Tongue (tissue), 2 donors: ENCODE data around the gene SPEM2. TPM values are rescaled to one million over a fixed set of nuclear protein-coding genes. Genes with fewer than 3 reads are reported as not detected.
A peak's percentile ranks its signal among the peaks of the same experiment; 100 is the strongest.
"Not testable (repeated sequence)": the region's sequence is repeated elsewhere in the genome, so short reads cannot be mapped to it uniquely, and the experiment has no call there.

Experiments used
- DNase-seq: peaks from one replicate; pipeline ENCODE4 v3.0.0-alpha.2; 2015
- total RNA-seq: library from RNA; depleted of rRNA; stranded (reverse); fragments of >200 nt; gene quantifications from one replicate; pipeline ENCODE4 v1.2.3, GENCODE V29; 2014

Gene SPEM2
- total RNA-seq, 1 donor from 2014 or later: not detected

DNA sequence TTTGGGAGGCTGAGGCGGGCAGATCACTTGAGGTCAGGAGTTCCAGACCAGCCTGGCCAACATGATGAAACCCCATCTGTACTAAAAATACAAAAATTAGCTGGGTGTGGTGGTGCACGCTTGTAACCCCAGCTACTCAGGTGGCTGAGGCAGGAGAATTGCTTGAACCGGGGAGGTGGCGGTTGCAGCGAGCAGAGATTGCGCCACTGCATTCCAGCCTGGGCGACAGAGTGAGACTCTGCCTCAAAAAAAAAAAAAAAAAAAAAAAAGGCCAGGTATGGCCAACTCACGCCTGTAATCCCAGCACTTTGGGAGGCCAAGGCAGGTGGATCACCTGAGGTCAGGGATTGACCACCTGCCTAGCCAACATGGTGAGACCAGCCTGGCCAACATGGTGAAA lies 49.4 kb downstream of the SPEM2 start:
- DNase-seq: not testable (repeated sequence)

DNA sequence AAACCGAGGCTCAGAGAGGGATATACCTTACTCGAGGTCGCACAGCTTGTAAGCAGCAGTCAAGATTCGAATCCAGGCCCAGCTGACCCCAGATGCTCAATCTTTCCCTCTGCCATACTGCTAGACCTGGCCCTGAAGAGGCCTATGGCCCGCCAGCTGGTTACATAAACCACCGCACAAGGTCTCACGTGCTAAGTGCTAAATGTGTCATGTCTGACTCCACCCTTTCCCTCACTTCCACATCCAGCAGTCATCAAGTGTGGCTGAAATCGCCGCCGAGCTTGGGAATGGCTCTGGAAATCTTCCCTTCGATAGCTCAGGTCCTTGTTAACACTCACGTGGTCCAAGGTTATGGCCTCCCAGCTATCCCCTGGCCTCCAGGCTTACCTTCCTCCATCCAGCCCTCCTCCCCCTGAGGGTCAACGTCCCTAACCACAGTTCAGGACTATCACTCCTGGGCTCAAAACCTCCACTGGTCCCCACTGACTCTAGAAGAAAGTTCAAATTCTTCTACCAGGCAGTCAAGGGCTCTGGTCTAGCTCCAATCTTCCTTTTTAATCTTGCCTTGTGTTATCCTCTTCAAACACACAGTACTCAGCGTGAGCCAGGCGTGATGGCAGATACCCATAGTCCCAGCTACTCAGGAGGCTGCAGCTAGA lies 50.5 kb downstream of the SPEM2 start:
- DNase-seq: peak; percentile 30

DNA sequence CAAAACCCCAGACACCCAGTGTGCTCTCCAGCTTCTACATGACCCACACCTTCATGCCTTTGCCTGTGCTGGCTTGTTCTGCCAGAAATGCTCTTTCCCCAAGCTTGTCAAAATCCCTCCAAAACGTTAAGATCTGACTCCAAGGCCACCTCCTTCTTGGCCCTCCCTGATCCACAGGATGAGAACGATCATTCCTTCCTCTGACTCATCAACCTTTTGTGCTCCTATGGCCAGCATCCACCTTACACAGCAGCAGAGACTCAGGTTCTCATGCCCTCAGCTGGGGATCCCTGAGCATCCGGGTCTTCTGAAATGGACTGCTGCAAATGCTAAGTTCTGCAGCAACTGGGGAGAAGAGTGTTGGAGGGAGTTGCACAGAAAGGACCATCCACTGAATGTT lies 51.1 kb downstream of the SPEM2 start:
- no peak for DNase-seq

DNA sequence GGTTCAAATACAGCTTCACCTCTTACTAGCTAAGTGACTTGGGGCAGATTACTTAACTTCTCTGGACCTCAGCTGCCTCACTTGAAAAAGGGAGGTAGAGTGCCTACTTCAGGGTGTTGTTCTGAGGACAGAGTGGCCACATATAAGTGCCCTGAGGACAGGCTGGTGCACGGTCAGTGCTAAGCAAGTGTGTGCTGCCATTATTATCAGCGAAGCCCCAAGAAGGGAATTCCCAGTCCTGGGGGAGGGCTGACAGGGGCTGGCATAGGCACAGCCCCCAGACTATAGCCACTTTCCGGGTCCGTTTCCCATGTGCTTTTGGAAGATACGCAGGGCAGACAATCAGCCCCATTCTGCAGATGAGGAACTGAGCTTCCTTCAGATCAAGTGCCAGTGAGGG lies 51.5 kb downstream of the SPEM2 start:
- no peak for DNase-seq

Other genes with a start within 250 kb of the SPEM2 start
- 0.21 TPM for gene ASGR1, start 246.2 kb upstream of the SPEM2 start, total RNA-seq
- gene DLG4, start 205.8 kb upstream of the SPEM2 start, total RNA-seq: 11.1 TPM
- 260 TPM for gene ACADVL, start 205.7 kb upstream of the SPEM2 start, total RNA-seq
- gene DVL2, start 191.1 kb upstream of the SPEM2 start, total RNA-seq: 53.7 TPM
- 22.3 TPM for gene PHF23, start 186.2 kb upstream of the SPEM2 start, total RNA-seq
- gene GABARAP, start 183.2 kb upstream of the SPEM2 start, total RNA-seq: 283 TPM
- 63.6 TPM for gene CTDNEP1, start 173.9 kb upstream of the SPEM2 start, total RNA-seq
- gene ELP5, start 173.4 kb upstream of the SPEM2 start, total RNA-seq: 43.2 TPM
- gene CLDN7, start 163.1 kb upstream of the SPEM2 start, total RNA-seq: 22.2 TPM
- 75.2 TPM for gene SLC2A4, start 143.9 kb upstream of the SPEM2 start, total RNA-seq
- gene YBX2, start 131.0 kb upstream of the SPEM2 start, total RNA-seq: 0.51 TPM
- gene EIF5A, start 118.0 kb upstream of the SPEM2 start, total RNA-seq: 212 TPM
- gene GPS2, start 110.3 kb upstream of the SPEM2 start, total RNA-seq: 35.3 TPM
- gene NEURL4, start 96.3 kb upstream of the SPEM2 start, total RNA-seq: 22.5 TPM
- gene ACAP1, start 89.1 kb upstream of the SPEM2 start, total RNA-seq: 1.7 TPM
- gene KCTD11, start 73.5 kb upstream of the SPEM2 start, total RNA-seq: 3.4 TPM
- gene TMEM95, start 70.5 kb upstream of the SPEM2 start, total RNA-seq: not detected
- 2.1 TPM for gene TNK1, start 44.5 kb upstream of the SPEM2 start, total RNA-seq
- 9.4 TPM for gene PLSCR3, start 31.1 kb upstream of the SPEM2 start, total RNA-seq
- gene TMEM256, start 21.5 kb upstream of the SPEM2 start, total RNA-seq: 69.0 TPM
- 9.3 TPM for gene NLGN2, start 17.8 kb upstream of the SPEM2 start, total RNA-seq
- not detected for gene SPEM1, start 5.3 kb upstream of the SPEM2 start, total RNA-seq
- not detected for gene SPEM3, start 3.2 kb downstream of the SPEM2 start, total RNA-seq
- gene TMEM102, start 9.8 kb downstream of the SPEM2 start, total RNA-seq: 2.4 TPM
- 5.4 TPM for gene FGF11, start 13.9 kb downstream of the SPEM2 start, total RNA-seq
- gene CHRNB1, start 19.4 kb downstream of the SPEM2 start, total RNA-seq: 27.9 TPM
- 22.9 TPM for gene ZBTB4, start 54.0 kb downstream of the SPEM2 start, total RNA-seq
- not detected for gene SLC35G6, start 55.8 kb downstream of the SPEM2 start, total RNA-seq
- 71.4 TPM for gene POLR2A, start 58.8 kb downstream of the SPEM2 start, total RNA-seq
- gene TNFSF12, start 123.4 kb downstream of the SPEM2 start, total RNA-seq: 18.0 TPM
- 6.6 TPM for gene TNFSF13, start 133.1 kb downstream of the SPEM2 start, total RNA-seq
- gene SENP3, start 136.3 kb downstream of the SPEM2 start, total RNA-seq: 36.8 TPM
- gene CD68, start 154.0 kb downstream of the SPEM2 start, total RNA-seq: 2.4 TPM
- 27.4 TPM for gene MPDU1, start 158.2 kb downstream of the SPEM2 start, total RNA-seq
- 9.6 TPM for gene SOX15, start 164.5 kb downstream of the SPEM2 start, total RNA-seq
- gene FXR2, start 189.3 kb downstream of the SPEM2 start, total RNA-seq: 47.8 TPM
- 33.2 TPM for gene SAT2, start 202.2 kb downstream of the SPEM2 start, total RNA-seq
- not detected for gene SHBG, start 204.5 kb downstream of the SPEM2 start, total RNA-seq
- 0.92 TPM for gene ATP1B2, start 225.3 kb downstream of the SPEM2 start, total RNA-seq